Stimulated activated CD4-positive, alpha-beta T cell treated with anti-CD3 and anti-CD28 coated beads, Interleukin-1b, Interleukin-23, amount 100 ng/mL, for 1 hour (primary cell): ENCODE measurements around the gene PKIB.

Experiments used
- DNase-seq, 2 donors: peaks; one replicate each; pipeline ENCODE4 v3.0.0-alpha.2; 2020; ENCODE audit warnings: low read depth in 2 of 2

PKIB gene

DNA sequence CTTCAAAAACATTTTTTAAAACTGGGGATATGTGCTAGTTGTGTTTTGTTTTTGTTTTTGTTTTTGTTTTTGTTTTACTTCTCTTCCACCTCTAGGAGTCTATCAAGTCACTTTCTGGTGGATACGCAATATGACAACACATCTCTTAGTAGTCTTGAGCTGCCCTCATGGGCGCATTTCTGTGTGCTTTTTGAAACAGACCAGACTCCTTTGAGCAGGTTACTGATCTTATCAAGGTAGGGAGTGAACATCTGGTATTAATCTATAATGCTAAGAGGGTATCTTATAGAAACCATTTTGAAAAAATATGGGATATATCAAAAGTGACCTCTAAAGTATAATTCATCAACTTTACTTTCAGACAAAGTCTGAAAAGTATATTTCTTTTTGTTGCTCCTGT lies 56.2 kb downstream of the PKIB start:
- DNase-seq = no peak

DNA sequence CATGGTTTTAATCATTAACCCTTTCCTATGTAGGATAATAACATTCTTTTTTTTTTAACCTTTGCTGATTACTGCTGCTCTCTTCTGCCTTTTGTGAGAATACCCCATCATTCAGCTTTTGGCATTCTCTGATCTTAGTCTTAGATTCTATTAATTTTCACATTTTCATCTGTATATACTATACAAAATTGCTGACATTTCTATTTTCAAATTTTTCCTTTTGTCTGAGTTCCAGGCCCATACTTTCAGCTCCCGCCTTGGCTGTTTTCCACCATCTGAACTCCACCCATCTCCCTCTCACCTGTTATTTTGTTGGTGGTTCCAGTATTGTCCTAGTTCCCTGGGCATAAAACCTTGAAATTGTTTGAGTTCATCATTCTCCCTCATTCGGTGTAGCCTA lies 59.2 kb downstream of the PKIB start:
- no peak for DNase-seq

DNA sequence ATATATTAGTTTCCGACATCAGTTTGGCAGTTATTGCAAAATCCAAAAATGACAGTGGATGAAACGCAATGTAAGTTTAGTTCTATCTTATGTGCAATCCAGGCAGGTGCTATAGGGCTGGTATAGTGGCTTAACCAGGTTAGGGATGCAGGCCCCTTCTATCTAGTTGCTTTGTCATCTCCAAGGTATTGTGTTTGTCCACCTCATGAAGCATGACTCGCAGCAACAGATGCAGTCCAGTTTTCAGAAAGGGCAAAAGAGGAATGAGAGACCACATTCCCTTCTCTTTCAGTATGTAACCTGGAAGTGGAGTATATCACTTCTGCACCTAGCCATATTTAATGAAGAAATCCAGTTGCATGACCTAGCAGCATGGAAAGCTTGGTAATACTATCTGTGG lies 59.7 kb downstream of the PKIB start:
- no peak for DNase-seq

DNA sequence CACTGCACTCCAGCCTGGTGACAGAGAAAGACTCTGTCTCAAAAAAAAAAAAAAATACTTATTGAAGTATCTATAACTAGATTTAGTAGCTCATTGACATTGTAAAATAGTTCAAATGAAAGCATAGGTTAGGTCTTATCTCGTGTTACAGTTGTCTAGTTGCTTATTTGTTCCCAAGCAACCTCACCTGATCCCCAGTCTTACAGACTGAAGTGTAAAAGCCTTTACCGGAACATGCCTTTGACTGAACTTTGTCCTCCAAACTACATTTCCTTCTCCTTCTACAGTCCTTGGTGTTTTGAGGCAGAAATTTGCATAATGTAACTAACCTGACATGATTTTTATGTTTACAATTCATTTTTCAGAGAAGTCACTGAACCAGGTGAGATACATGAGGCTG lies 61.0 kb downstream of the PKIB start:
- no peak for DNase-seq

DNA sequence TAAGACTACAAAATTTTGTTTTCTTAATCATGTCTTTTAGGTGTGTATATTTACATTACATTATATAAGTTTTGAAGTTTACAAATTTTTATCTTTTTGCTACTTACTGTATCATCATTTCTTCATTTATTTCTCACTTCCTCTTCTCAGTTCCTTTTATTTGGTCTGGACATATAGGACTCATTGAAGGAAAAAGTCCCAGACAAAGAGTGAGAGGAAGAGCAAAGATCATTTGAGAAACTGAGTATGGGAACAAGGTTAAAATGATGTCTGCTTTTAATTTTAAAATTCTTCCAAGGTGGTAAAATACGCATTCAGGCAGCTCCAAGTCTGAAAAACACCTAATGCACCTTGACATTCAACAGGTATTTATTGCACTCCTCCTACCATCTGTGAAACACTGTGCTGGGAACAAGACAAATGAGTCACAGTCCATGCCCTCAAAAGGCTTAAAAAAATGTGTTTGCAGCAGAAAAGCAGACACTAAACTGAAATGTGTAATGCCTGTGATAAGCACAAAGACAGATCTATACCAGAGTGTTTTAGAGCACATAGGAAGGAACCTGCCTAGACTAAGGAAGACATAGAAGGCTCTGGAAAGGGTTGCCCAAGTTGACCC lies 63.2 kb downstream of the PKIB start:
- no peak for DNase-seq

DNA sequence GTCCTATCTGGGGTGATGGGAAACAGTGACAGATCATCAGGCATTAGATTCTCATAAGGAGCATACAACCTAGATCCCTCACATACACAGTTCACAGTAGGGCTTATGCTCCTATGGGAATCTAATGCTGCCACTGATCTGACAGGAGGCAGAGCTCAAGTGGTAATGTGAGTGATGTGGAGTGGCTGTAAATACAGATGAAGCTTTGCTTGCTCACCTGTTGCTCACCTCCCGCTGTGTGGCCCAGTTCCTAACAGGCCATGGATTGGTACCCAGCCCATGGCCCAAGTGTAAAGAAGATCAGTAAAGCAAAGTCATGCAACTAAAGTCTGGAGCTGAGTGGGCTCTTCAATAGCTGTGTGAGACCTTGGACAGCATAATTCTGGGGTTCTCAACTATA lies 65.9 kb downstream of the PKIB start:
- DNase-seq = no peak

DNA sequence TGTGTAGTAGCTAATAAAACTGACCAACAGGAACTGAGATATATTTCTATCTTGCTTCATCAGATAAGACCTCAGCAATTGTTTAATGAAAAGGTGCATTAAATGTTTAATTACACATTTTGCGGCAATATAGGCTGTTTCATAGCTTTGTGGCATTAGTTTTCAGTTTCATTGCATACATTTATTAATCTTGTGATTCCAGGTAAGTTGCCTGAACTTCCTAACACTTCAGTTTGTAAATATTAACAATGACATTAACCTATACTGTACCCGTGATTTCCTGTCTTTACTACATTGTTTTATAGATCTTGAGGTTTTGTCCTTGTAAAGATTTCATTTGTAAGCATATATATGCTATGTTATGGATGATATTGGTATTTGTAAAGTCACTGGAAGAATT lies 66.5 kb downstream of the PKIB start:
- no peak for DNase-seq

DNA sequence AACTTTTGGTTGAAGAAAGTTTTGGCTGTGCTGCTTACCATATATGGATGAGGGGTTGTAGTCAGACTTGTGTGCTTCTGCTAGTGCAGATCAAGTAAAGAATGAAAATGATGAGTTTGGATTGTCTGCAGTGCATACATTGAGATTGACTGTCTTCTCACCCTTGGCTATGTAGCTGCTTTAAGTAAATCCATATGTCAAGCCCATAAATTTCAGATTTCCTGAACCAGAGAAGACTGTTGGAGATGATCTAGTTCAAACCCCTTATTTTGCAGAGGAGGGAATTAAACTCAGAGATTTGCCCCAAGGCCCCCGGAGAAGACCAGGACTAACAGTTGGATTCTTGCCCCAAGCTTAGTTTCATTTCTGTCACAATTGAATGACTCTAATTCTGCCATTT lies 67.2 kb downstream of the PKIB start:
- DNase-seq = no peak

DNA sequence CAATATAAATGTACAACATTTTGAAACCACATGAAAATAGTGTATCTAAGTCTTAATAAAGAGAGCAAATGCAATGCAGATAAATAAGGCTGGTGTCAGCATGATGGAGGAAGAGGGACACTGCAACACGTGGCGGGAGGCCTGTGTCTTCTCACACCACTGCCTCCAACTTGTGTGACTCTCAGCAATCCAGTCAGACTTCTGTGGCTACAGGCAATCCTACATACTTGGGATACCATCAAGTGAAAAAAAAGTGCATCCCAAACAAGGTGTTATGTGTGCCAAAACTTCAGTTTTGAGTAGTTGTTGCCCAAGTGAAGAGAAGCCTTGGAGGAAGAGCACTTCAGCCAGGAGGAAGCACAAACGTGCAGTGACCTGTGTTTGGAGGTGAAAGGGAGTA lies 68.6 kb downstream of the PKIB start:
- DNase-seq = no peak

DNA sequence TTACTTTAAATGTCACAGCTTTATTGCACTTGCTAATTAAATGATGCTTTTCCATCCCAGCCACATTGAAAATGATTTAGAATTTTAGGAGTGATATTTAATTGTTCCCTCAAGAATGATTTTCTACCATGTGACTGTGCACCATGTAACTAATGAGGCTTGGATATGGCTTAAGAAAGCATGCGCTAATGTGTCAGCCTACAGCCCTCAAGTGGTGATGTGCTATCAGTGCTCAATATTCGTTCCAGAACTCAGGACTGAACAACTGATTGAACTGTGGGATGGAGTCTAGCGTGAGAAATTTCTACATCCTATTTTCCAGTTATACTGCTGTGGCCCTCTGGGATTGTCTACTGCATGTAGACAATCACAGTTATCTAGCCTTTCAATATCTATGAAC lies 71.5 kb downstream of the PKIB start:
- DNase-seq = no peak

DNA sequence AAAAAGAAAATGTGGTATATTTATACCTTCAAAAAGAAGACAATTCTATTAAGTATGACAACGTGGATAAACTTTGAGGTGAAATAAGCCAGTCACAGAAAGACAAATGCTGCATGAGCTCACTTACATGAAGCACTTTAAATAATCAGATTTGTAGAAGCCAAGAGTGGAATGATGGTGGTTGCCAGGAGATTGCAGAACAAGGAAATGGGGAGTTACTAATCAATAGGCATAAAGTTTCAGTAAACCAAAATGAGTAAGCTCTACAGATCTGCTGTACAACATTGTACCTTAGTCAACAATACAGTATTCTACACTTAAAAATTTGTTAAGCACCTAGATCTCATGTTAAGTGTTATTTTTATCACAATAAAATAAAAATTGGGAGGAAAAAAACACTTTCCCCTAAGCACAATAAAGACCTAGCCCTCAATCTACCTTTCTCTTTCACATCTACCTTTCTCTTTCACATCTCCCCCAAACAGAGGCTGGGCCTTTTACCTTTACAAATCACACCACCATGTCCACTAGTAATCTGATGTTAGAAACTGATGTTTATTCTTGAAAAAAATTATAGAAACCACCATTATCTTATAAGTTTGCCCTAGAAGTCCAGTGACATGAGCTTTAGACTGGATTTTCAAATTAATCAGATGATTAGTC lies 73.9 kb downstream of the PKIB start:
- no peak for DNase-seq

DNA sequence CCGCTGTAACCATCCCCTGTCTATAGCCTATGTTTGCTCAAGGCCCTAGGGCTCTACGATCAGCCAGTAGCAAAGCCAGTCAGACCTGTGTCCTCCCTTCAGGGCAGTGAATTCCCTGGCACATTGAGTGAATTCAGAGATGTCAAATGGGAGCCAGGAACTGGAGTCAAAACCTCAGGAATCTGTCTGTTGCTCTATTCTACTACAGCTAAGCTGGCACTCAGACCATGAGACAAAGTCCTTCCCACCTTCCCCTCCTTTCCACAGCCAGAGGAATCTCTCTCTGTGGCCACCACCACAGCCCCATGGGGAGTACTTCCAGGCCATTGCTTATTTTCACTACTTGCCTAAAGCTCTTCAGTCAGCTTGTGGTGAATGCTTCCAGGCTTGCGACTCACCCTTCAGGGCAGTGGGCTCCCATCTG lies 82.0 kb downstream of the PKIB start:
- DNase-seq = no peak

DNA sequence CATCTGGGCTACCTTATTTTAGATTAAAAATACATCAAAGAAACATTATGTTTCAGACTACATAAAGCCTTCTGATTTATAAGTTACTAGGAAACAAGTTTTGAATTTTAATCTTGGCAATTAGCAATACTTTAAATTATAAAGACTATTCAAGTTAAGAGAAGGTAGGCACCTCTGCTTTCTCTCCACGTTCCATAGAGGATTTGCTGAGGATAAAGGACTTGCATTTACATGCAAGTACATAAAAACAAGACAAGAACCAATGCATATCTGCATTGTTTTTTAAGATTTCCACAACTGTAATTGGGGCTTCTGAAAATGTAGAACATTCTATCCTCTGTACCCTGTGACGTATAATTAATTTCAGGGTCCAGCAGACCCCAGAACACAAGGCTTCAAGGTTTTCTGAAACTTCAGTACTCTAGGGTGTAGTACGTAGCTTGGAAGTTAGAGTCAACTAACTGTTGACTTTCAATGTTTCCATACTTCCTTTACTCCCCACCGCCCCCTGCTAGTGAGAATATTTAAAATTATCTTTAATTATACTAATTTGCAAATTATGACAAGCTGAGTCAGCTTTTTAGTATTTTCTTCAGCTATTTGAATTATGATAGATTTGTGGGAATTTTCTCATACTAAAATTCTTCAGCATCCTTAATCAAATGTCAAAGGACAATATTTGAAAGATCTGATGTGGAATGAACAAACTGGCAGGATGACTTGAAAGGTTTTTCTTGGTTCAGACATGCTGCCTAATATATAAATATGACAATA lies 82.8 kb downstream of the PKIB start:
- DNase-seq = no peak

DNA sequence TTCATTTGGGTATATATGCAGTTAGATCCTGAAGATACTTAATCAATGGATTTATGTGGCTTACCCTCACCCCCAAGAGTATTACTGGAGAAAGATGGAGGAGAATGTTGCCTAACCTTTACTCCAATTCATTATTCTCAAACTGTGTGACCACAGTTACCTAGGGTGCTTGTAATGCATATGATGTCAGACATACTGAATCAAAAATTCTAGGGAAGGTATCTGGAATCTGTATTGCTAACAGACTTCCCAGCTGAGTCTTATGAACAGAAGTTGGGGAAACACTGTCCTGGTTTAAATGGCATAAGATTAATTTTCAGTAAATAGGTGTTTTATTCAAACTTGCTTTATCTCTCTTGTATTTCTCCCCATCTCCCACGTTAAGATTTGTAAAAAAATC lies 83.9 kb downstream of the PKIB start:
- no peak for DNase-seq

DNA sequence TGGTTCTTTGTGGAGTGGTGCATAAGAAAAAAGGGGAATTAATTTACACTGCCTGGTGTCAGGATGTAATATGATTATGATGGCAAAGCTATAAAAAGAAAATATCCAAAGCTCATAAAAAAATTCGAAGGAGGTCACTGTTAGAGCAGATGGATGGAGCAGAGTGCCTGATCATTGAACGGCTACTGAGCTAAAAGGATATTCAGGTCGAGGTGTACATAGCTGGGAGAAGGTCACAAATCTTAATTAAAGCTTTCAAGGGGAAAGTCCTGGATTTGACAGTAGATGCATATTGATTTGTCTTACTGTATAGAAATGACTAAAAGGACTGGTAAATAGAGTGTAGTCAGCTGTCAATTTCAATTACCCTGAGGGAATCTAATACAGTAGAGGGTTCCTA lies 84.4 kb downstream of the PKIB start:
- no peak for DNase-seq

DNA sequence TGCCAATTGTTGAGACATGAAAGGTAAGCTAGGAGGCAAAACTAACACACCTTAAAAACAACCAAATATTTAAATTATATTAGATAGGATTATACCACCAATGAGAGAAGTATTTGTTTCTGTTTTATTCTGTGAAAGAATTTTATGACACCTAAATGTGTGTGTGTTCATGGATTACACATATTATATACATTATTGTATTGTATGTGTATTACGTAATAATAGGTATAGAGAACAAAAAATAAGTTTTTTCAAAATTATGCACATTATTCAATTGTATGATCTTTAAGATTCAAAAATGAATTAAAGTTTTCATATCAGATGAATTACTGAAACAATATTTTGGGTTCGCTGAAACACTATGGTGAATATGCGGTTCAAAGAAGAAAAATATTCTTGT lies 85.0 kb downstream of the PKIB start:
- no peak for DNase-seq

DNA sequence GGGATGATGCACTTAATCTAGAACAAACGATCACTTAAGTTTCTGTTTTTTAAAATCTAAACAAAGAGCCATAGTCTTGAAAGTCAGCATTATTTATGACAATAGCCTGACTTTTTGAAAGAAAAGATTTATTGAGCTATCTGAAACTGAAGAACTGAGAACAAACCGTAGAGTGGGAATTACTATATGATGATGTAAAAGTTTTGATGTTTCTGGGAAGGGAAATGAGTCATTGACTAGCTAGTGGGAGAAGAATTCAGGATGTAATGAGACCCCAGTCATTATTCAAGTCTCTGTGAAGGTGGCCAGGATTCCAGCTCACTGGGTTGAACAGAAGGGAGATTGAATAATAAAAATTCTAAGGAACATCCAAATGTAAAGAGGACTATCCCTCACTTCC lies 85.9 kb downstream of the PKIB start:
- DNase-seq = no peak

DNA sequence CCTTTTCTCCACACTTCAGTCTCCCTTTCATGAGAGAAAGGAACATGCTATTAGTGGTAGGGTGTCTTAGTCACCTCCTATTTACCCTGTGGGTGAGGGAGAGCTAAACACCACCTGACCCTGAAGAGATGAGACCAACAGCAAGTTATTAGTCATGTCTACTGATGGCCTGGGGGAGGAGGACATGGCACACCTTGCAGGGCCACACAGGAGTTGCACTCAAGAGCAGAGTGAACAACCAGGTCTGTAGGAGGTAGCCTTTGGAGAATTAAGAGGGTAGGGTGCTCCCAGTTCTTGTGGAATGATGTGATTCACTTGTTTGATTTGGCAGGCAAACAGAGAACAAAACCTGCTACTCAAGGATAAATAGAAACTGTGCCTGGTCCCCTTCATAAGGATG lies 86.6 kb downstream of the PKIB start:
- no peak for DNase-seq

DNA sequence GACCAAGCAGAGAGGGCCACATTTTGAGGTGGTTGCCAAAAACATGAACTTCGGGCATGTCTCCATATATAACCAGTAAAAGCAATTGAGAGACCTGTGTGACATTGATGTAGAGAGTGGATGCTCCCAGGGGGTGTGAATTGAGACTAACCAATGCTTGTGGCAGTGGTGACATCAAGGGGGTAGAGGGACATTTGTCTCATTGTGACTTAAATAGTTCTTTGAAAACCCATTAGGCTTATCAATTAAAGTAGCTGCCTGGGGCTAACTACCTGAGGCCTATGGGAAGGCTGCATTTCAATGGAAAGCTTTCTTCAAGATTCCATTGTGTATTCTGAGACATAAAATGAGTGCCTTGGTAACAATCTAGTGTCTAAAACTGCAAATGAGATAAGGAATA lies 87.3 kb downstream of the PKIB start:
- DNase-seq = no peak

DNA sequence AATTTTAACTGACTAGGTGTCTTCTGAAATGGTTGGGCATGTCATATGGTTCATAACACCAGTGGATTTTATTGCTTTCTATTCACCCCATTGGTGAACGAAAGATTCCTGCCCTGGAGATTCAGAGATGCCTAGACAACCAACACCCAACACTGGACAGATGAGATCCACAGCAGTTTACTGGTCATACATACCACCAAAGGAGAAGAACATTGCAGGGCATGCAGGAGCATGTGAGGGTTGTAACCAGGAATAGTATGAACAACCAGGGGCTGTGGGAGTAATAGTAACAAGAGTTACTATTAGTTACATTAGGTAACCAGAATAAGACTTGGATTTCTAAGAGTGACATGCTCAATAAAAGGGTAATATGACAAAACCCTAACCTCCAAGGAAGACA lies 91.5 kb downstream of the PKIB start:
- DNase-seq = no peak

DNA sequence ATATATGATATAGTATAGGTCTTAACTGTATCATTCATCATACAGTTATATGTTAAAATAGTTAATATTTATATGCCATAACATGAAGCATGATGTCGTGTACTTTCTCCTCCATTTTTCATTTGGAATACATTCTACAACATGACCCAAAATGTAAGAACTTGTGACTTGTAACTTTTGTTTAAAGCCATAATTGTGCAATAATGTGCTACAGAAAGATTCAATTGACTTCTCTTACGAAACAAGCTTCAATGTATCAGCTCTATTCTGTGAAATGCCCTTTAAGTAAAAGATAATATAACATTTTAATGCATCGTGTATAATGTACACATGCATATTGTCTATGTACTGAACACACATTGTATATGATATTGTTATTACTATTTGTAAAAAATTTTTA lies 92.6 kb downstream of the PKIB start:
- DNase-seq = no peak

DNA sequence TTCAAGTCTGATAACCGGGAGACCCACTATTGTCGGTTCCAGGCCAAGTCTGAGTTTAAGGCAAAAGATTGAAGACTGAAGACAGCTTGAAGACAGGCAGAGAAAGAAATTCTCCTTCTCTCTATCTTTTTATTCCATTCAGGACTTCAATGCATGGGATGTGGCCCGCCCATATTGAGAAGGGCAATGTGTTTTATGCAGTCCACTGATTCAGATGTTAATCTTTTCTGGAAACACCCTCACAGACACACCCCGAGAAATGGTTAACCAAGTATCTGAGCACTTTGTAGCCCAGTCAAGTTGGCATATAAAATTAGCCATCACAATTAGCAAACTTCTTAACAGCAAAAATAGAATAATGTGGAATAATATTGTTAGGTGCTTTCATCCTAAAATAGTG lies 93.9 kb downstream of the PKIB start:
- no peak for DNase-seq

DNA sequence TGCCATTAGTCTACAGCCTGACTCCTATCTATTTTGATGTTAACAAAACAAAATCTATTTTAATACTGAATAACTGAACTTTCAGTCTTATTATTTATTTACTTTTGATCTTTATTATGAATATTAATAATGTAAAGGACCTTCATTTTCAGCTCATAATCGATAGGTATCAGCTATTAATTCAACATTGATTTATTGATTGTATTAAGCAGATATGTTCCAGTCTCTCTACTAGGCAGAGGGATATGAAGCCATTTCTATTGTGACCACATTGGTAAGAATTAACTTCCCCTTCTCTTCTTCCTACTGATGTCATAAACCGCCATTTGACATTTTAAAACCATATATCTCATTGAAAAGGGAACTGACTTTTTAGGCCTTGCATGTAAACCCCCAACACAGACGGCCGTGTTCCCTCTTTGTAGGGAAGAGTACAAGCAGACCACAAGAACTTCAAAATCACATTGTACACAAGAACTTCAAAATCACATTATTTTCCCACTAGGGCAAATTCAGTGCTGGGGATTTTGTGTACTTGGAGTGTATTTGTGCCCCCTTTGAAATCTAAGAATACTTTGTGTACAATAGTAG lies 99.8 kb downstream of the PKIB start:
- DNase-seq = no peak
